MCF 10A (cell line): ENCODE data around the gene DNAH17. TPM values are rescaled to one million over a fixed set of nuclear protein-coding genes. Genes with fewer than 3 reads are reported as not detected.

Source experiments
- BruUV-seq: library from RNA; stranded (reverse); fragments of 400-500 nt; replicated peaks from 2 replicates; lab custom pipeline; 2021; lab: Mats Ljungman, UMichigan
- CTCF ChIA-PET: fragments of 300-600 bp; sonication (Branson Sonifier 250); formaldehyde crosslinking; extraction: SDS; loops from one replicate; lab custom pipeline; 2021; ENCODE audit warnings: antibody characterized with exemption, inconsistent platforms; lab: Yijun Ruan, JAX
- POLR2A ChIA-PET: fragments of 300-600, 350-650 bp; sonication (Branson Sonifier 250); formaldehyde crosslinking; extraction: SDS; loops from one replicate; lab custom pipeline; 2020; ENCODE audit warnings: antibody characterized with exemption, inconsistent platforms; lab: Yijun Ruan, JAX
- DNase-seq: peaks from one replicate; pipeline ENCODE4 v3.0.0-alpha.2; 2018; ENCODE audit not compliant: unreplicated experiment
- H3K27ac Mint-ChIP-seq: one replicate; pipeline ENCODE4 v1.8.0; 2022; ENCODE audit warnings: mild to moderate bottlenecking, low read depth, mixed read lengths; ENCODE audit not compliant: unreplicated experiment
- H3K27me3 Mint-ChIP-seq: one replicate; pipeline ENCODE4 v1.8.0; 2022; ENCODE audit warnings: mixed read lengths; ENCODE audit not compliant: insufficient read depth, unreplicated experiment
- H3K36me3 Mint-ChIP-seq: one replicate; pipeline ENCODE4 v1.8.0; 2022; ENCODE audit warnings: mild to moderate bottlenecking, moderate library complexity, mixed read lengths; ENCODE audit not compliant: insufficient read depth, unreplicated experiment
- H3K4me1 Mint-ChIP-seq: one replicate; pipeline ENCODE4 v1.8.0; 2022; ENCODE audit warnings: mixed read lengths; ENCODE audit not compliant: insufficient read depth, unreplicated experiment
- H3K4me3 Mint-ChIP-seq: one replicate; pipeline ENCODE4 v1.8.0; 2022; ENCODE audit warnings: mild to moderate bottlenecking, moderate library complexity, mixed read lengths; ENCODE audit not compliant: unreplicated experiment
- H3K9me3 Mint-ChIP-seq: one replicate; pipeline ENCODE4 v1.8.0; 2022; ENCODE audit warnings: mixed read lengths; ENCODE audit not compliant: unreplicated experiment
- intact Hi-C: fragments of 100-400 bp; cut with micrococcal nuclease; formaldehyde crosslinking; loops from 2 replicates; pipeline ENCODE4 v1.14.1; 2022
- total RNA-seq: library from RNA; stranded (reverse); gene quantifications from 2 replicates; pipeline ENCODE4 v1.2.3, GENCODE V29; 2022
- TF ChIP-seq, protein P1 (sequence below): fragments of 200-600 bp; IDR thresholded peaks from one replicate; pipeline ENCODE4 v1.8.0; 2022; ENCODE audit warnings: antibody characterized with exemption, mild to moderate bottlenecking; ENCODE audit not compliant: unreplicated experiment

DNAH17 gene
- total RNA-seq, 1 experiment from 2014 or later: not detected

DNA sequence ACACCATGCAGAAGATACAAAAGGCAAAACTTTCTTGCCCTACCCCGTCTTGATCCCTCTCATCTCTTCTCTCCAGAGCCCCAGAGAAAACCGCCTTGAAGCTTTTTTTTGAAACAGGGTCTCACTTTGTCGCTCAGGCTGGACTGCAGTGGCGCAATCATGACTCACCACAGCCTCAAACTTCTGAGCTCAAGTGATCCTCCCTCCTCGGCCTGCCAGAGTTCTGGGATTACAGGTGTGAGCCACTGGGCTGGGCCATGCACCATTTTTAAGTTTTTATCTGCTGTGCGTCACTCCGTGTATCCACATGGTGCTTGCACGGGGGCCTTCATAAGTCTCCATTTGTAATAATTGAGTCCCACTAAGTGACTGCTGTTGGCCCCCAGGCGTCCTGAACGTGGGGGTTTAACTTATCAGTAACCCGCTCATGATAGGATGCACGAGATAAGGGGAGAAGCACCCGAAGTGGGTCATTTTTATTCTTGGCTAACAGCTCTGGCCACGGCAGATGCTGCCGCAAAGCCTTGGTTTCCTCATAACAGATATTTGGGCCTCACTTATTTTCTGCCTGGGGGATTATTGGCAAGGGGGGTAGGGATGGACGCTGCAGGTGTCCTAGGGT is 8.6 kb downstream of the DNAH17 start:
- peak; percentile 90 for DNase-seq
- no peak overlapping the region for H3K27ac Mint-ChIP-seq

DNA sequence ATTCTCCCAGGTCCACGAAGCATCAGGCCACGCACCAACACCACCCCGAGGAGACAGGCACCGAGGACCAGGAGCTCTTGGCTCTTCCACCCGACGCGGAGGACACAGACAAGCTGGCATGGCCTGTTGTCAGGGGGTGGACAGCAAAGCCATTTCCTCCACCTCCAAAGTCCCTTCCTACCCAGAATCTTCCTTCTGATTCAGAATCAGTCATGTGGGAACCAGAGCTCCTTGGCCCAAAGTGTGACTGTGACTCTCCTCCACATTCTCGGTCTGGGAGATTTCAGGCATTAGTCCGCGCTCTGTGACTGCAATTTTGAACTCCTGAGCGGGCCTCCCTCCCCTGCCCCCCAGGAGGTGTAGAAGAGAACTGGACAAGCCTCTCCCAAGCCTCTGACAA is 9.2 kb downstream of the DNAH17 start:
- Mint-ChIP-seq H3K4me3 (no peak overlapping the region), H3K27me3 (peaks cover 11% of the 10 kb centered on the region), H3K4me1 (peaks cover 10% of the 10 kb centered on the region), H3K9me3 (no peaks in the 10 kb centered on the region), H3K27ac (no peak overlapping the region), H3K36me3 (no peaks in the 10 kb centered on the region)
- POLR2A ChIA-PET: interaction anchor here (0.6 kb wide), 1 partner anchor 10 kb away, joined by 3 read pairs; no protein-coding TSS in a partner anchor
- intact Hi-C loops: no loop called here
- TF ChIP-seq, protein P1, sequence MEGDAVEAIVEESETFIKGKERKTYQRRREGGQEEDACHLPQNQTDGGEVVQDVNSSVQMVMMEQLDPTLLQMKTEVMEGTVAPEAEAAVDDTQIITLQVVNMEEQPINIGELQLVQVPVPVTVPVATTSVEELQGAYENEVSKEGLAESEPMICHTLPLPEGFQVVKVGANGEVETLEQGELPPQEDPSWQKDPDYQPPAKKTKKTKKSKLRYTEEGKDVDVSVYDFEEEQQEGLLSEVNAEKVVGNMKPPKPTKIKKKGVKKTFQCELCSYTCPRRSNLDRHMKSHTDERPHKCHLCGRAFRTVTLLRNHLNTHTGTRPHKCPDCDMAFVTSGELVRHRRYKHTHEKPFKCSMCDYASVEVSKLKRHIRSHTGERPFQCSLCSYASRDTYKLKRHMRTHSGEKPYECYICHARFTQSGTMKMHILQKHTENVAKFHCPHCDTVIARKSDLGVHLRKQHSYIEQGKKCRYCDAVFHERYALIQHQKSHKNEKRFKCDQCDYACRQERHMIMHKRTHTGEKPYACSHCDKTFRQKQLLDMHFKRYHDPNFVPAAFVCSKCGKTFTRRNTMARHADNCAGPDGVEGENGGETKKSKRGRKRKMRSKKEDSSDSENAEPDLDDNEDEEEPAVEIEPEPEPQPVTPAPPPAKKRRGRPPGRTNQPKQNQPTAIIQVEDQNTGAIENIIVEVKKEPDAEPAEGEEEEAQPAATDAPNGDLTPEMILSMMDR: no peak
- CTCF ChIA-PET: interaction anchor here (0.6 to 0.7 kb wide), 2 partner anchors 71 to 236 kb away, joined by 3 to 4 read pairs; no protein-coding TSS in a partner anchor
- no peak for DNase-seq
- BruUV-seq: no TSS peak

More for the DNA sequence above, 8.6 kb downstream of the DNAH17 start:
- no TSS peak for BruUV-seq
- Mint-ChIP-seq H3K27me3 (peaks cover 5% of the 10 kb centered on the region), H3K9me3 (no peaks in the 10 kb centered on the region), H3K4me1 (peaks cover 10% of the 10 kb centered on the region), H3K36me3 (no peaks in the 10 kb centered on the region), H3K4me3 (no peak overlapping the region)
- intact Hi-C loops: no loop called here
- CTCF ChIA-PET: interaction anchor here (0.6 to 0.7 kb wide), 3 partner anchors 71 to 1063 kb away, joined by 3 to 4 read pairs (median 4); no protein-coding TSS in a partner anchor
- POLR2A ChIA-PET: interaction anchor here (0.6 kb wide), 1 partner anchor 348 kb away, joined by 4 read pairs; no protein-coding TSS in a partner anchor
- TF ChIP-seq, protein P1: no peak

DNA sequence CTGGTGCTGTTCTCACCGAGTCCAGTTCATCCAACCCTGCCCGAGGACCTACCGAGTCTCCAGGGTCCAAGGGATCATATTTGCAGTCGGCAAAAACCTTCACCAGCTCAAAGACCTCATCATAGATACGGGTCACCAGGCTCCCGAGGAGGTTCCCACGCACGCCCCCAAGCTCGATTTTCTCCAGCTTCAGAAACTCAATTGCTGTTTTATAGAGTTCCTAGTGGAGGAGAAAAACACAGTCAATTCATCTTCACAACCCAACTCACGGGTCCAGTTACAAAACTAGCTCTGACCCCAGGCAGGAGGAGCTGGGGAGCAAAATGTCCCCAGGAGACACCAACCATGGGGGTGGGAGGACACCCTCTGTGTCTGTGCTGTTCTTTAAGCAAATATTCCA is 10.2 kb downstream of the DNAH17 start:
- no TSS peak for BruUV-seq
- Mint-ChIP-seq H3K27ac (no peak overlapping the region), H3K4me1 (peaks cover 10% of the 10 kb centered on the region), H3K9me3 (no peaks in the 10 kb centered on the region), H3K36me3 (no peaks in the 10 kb centered on the region), H3K27me3 (peaks cover 18% of the 10 kb centered on the region), H3K4me3 (no peak overlapping the region)
- no peak for DNase-seq
- POLR2A ChIA-PET: no interaction called here
- CTCF ChIA-PET: interaction anchor here (0.6 kb wide), 3 partner anchors 15 to 968 kb away, joined by 3 to 4 read pairs (median 4); no protein-coding TSS in a partner anchor
- intact Hi-C loops: no loop called here
- TF ChIP-seq, protein P1: no peak

DNA sequence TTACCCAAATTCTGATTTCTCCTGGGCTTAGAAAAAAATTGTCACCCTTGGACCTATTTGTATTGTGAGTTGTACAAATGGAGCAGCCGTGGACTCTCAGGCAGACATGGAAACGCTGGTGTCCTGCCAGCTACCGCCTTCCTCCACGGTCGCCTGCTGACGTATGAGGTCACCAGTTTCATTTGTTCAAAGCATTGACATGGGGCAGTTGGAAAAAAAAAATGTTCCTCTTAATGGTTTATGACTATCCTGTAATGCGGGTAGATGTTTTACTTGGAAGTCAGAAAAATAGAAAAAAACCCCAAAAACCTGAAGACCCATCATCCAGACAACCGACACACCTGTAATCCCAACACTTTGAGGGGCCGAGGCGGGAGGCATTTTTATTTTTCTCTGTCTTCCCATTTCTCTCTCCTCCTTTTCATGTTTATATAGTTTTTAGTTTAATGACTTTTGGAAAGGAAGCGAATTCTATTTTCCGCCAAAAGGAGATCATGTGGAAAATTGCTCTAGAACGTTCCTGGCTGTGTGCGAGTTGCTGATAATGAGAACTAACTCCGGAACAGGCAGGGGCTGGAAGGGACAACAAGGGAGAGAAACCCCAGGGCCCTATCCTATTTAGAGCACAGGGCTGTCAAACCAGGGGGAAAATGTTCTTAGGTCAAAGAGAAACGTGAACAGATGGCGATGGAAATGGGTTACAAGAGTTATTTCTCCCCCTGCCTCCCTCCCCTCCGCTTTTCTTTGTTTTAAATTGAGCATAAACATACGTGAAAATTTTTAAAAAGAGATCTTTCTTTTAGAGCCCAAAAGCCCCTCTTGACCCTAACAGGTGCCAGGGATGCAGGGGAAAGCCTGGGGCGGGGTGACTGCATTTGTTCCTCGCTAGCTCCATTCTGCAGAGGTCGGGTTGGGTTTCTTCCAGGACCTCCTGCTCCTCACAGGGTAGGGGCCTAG is 13.7 kb downstream of the DNAH17 start:
- ChIA-PET CTCF (no interaction called here), POLR2A (no interaction called here)
- BruUV-seq: no TSS peak
- H3K4me3 Mint-ChIP-seq: no peak overlapping the region
- intact Hi-C loops: no loop called here
- H3K9me3 Mint-ChIP-seq: no peaks in the 10 kb centered on the region
- peaks cover 18% of the 10 kb centered on the region for H3K27me3 Mint-ChIP-seq
- H3K36me3 Mint-ChIP-seq: no peaks in the 10 kb centered on the region
- no peak overlapping the region for H3K27ac Mint-ChIP-seq
- peaks cover 4% of the 10 kb centered on the region for H3K4me1 Mint-ChIP-seq
- DNase-seq: no peak
- TF ChIP-seq, protein P1: no peak
